ENCODE data around the gene COG5. TPM values are rescaled to one million over a fixed set of nuclear protein-coding genes. Genes with fewer than 3 reads are reported as not detected.

COG5 gene
- total and polyA plus RNA-seq, 9 of the 15 experiments (the other 6 are each of a cell fraction or from before 2014, with no cell fraction given): 15.3 to 75.1 (median 56.4) TPM

- no peak for TF ChIP-seq U2AF1 (optimal IDR thresholded peaks at IDR 0.05; ENCODE audit: low read depth, low read length)
- no peak for TF ChIP-seq ZSCAN32 (CRISPR knock-in tag; IDR thresholded peaks at IDR 0.05)
- TF ChIP-seq PHB (CRISPR knock-in tag; IDR thresholded peaks at IDR 0.05): no peak
- TF ChIP-seq ZNF253 (CRISPR knock-in tag; conservative IDR thresholded peaks at IDR 0.05): no peak
- TF ChIP-seq ESRRB (CRISPR knock-in tag; IDR thresholded peaks at IDR 0.05; ENCODE audit: borderline replicate concordance): no peak
- 0 out of 4 replicates have a peak, but pooled peaks of 1 of the 2 experiments have one; percentile 26 for TF ChIP-seq MNT (conservative IDR thresholded peaks at IDR 0.05)
- no peak for TF ChIP-seq CBFA2T2 (conservative IDR thresholded peaks at IDR 0.05)
- TF ChIP-seq HSF4 (CRISPR knock-in tag; IDR thresholded peaks at IDR 0.05; ENCODE audit: borderline replicate concordance): no peak
- no peak for TF ChIP-seq CEBPB (tag; IDR thresholded peaks at IDR 0.05)
- no peak for TF ChIP-seq NFYB (IDR thresholded peaks at IDR 0.05; ENCODE audit: extremely low read depth, insufficient read length)
- no peak for TF ChIP-seq ZBTB49 (CRISPR knock-in tag; IDR thresholded peaks at IDR 0.05; ENCODE audit: borderline replicate concordance)
- TF ChIP-seq BCOR (IDR thresholded peaks at IDR 0.05): no peak
- TF ChIP-seq POLR2A (conservative IDR thresholded peaks at IDR 0.05): no peak
- TF ChIP-seq SOX6 (IDR thresholded peaks at IDR 0.05): peak; percentile 62; the same call in 1 of the 2 replicates
- no peak for TF ChIP-seq ZNF77 (CRISPR knock-in tag; IDR thresholded peaks at IDR 0.05)
- no peak for TF ChIP-seq HDGF (IDR thresholded peaks at IDR 0.05)
- TF ChIP-seq ZBTB26 (CRISPR knock-in tag; IDR thresholded peaks at IDR 0.05): no peak
- TF ChIP-seq SMARCA5 (IDR thresholded peaks at IDR 0.05): no peak
- no peak for TF ChIP-seq NCOR1 (IDR thresholded peaks at IDR 0.05)
- no peak for TF ChIP-seq MCM2 (IDR thresholded peaks at IDR 0.05; ENCODE audit: low read depth)
- TF ChIP-seq GTF3C2 (IDR thresholded peaks at IDR 0.05; ENCODE audit: borderline replicate concordance, extremely low read depth, insufficient read length): no peak
- no peak for TF ChIP-seq FOXJ3 (CRISPR knock-in tag; IDR thresholded peaks at IDR 0.05)
Observed at GRCh38 chr7:107463139-107464078, 100.3 kb downstream of the COG5 start (continued).
